ENCODE data around the gene LIMS1.

Gene LIMS1

GRCh38 chr2:108625186-108625827 is 91.0 kb downstream of the LIMS1 start:
- POLR2A ChIA-PET (ENCODE audit: low non-redundant PET) = no interaction called here
- TF ChIP-seq CTCF (conservative IDR thresholded peaks at IDR 0.05; ENCODE audit: low read depth) = no peak
- no peak for DNase-seq (ENCODE audit: low spot score)
- CTCF ChIA-PET = interaction anchor here (0.9 to 1.2 kb wide), 2 partner anchors 11 to 12 kb away, joined by 4 to 6 read pairs; no protein-coding TSS in a partner anchor
- no peak overlapping the region for H3K27ac ChIP-seq

- no peak overlapping the region for H3K27ac ChIP-seq
- TF ChIP-seq CTCF (conservative IDR thresholded peaks at IDR 0.05; ENCODE audit: low read depth) = no peak
- no peak for DNase-seq (ENCODE audit: low spot score)
- ChIA-PET POLR2A (ENCODE audit: low non-redundant PET) (no interaction called here), CTCF (interaction anchor here (0.9 to 1.2 kb wide), 2 partner anchors 10 to 11 kb away, joined by 4 to 6 read pairs; no protein-coding TSS in a partner anchor)
These were observed 91.5 kb downstream of the LIMS1 start for GRCh38 chr2:108625828-108626195.

GRCh38 chr2:108626995-108627394 is 92.7 kb downstream of the LIMS1 start:
- POLR2A ChIA-PET (ENCODE audit: low non-redundant PET) = no interaction called here
- no peak overlapping the region for H3K27ac ChIP-seq
- TF ChIP-seq CTCF (conservative IDR thresholded peaks at IDR 0.05; ENCODE audit: low read depth) = no peak
- CTCF ChIA-PET = interaction anchor here (2.2 kb wide), 1 partner anchor 9 kb away, joined by 8 read pairs; no protein-coding TSS in a partner anchor
- DNase-seq (ENCODE audit: low spot score) = no peak

- no peak for TF ChIP-seq CTCF (conservative IDR thresholded peaks at IDR 0.05; ENCODE audit: low read depth)
- ChIA-PET CTCF (interaction anchor here (2.2 kb wide), 1 partner anchor 8 kb away, joined by 8 read pairs; no protein-coding TSS in a partner anchor), POLR2A (ENCODE audit: low non-redundant PET) (no interaction called here)
- no peak overlapping the region for H3K27ac ChIP-seq
- DNase-seq (ENCODE audit: low spot score) = no peak
These were observed 93.8 kb downstream of the LIMS1 start for GRCh38 chr2:108627911-108628567.

GRCh38 chr2:108628936-108629335 is 94.7 kb downstream of the LIMS1 start:
- CTCF ChIA-PET = interaction anchor here (0.7 kb wide), 1 partner anchor 12 kb away, joined by 3 read pairs; no protein-coding TSS in a partner anchor
- POLR2A ChIA-PET (ENCODE audit: low non-redundant PET) = no interaction called here

GRCh38 chr2:108629417-108629816 is 95.1 kb downstream of the LIMS1 start:
- ChIA-PET CTCF (interaction anchor here (0.7 kb wide), 1 partner anchor 13 kb away, joined by 3 read pairs; no protein-coding TSS in a partner anchor), POLR2A (ENCODE audit: low non-redundant PET) (no interaction called here)
- no peak for TF ChIP-seq CTCF (conservative IDR thresholded peaks at IDR 0.05; ENCODE audit: low read depth)
- H3K27ac ChIP-seq = no peak overlapping the region
- DNase-seq (ENCODE audit: low spot score) = no peak

More at GRCh38 chr2:108628936-108629335, 94.7 kb downstream of the LIMS1 start:
- no peak overlapping the region for H3K27ac ChIP-seq
- DNase-seq (ENCODE audit: low spot score) = no peak
- TF ChIP-seq CTCF (conservative IDR thresholded peaks at IDR 0.05; ENCODE audit: low read depth) = no peak

All from RWPE1 (cell line).